NB4 (cell line): ENCODE data around the gene FAM120C.

Experiments
- DNase-seq: peaks from one replicate; pipeline ENCODE4 v3.0.0; 2010; ENCODE audit warnings: low read depth
- H3K4me3 ChIP-seq: one replicate; pipeline ENCODE4 v1.5.1; 2011; ENCODE audit warnings: mild to moderate bottlenecking, low read depth, low read length, moderate library complexity
- CTCF ChIP-seq: IDR thresholded peaks from one replicate; pipeline ENCODE4 v1.5.1; 2012; ENCODE audit warnings: low read depth, low read length
- MAX ChIP-seq: IDR thresholded peaks from 2 replicates; pipeline ENCODE4 v1.6.1; 2011; ENCODE audit warnings: low read depth, low read length
- MYC ChIP-seq: IDR thresholded peaks from 2 replicates; pipeline ENCODE4 v1.6.1; 2011; ENCODE audit warnings: low read depth, low read length
- POLR2A ChIP-seq: IDR thresholded peaks from 2 replicates; pipeline ENCODE4 v1.6.1; 2011; ENCODE audit warnings: mild to moderate bottlenecking; ENCODE audit not compliant: insufficient read length; ENCODE audit errors: extremely low read depth

Gene FAM120C

GRCh38 chrX:54134269-54134668 lies 48.8 kb downstream of the FAM120C start:
- DNase-seq = no peak
- no peak overlapping the region for H3K4me3 ChIP-seq
- no peak for TF ChIP-seq MAX
- no peak for TF ChIP-seq POLR2A
- TF ChIP-seq CTCF = no peak
- TF ChIP-seq MYC = no peak

- H3K4me3 ChIP-seq = no peak overlapping the region
- peak; percentile 0 for DNase-seq
- TF ChIP-seq CTCF (no peak), MYC (no peak), POLR2A (no peak), MAX (no peak)
These were observed 66.7 kb downstream of the FAM120C start for GRCh38 chrX:54116391-54116790.

GRCh38 chrX:54093571-54093970 lies 89.5 kb downstream of the FAM120C start:
- H3K4me3 ChIP-seq = no peak overlapping the region
- TF ChIP-seq CTCF (no peak), MAX (no peak), MYC (no peak), POLR2A (no peak)
- DNase-seq = no peak

- TF ChIP-seq POLR2A (no peak), MYC (no peak), CTCF (no peak), MAX (no peak)
- no peak overlapping the region for H3K4me3 ChIP-seq
- no peak for DNase-seq
These were observed 89.9 kb downstream of the FAM120C start for GRCh38 chrX:54093159-54093558.

GRCh38 chrX:54090880-54091279 lies 92.2 kb downstream of the FAM120C start:
- no peak overlapping the region for H3K4me3 ChIP-seq
- TF ChIP-seq CTCF (no peak), MYC (no peak), MAX (no peak), POLR2A (no peak)
- no peak for DNase-seq

- no peak overlapping the region for H3K4me3 ChIP-seq
- peak; percentile 3 for DNase-seq
- no peak for TF ChIP-seq CTCF
- TF ChIP-seq POLR2A = no peak
- TF ChIP-seq MAX = no peak
- TF ChIP-seq MYC = no peak
These were observed 93.9 kb downstream of the FAM120C start for GRCh38 chrX:54089191-54089590.
